GM19395 (cell line): ENCODE measurements around the gene TCF7L1.
A peak's percentile ranks its signal among the peaks of the same experiment; 100 is the strongest.

Experiments
- ATAC-seq: cut with Tn5 transposase; IDR thresholded peaks from one replicate; pipeline ENCODE4 v1.9.1; 2021; ENCODE audit warnings: mild to moderate bottlenecking, moderate library complexity; ENCODE audit not compliant: unreplicated experiment

TCF7L1 gene

GRCh38 chr2:85273738-85274731, 140.8 kb downstream of the TCF7L1 start:
- no peak for ATAC-seq

GRCh38 chr2:85275984-85276540, 142.9 kb downstream of the TCF7L1 start:
- ATAC-seq, result no peak

- ATAC-seq, result no peak
Observed at GRCh38 chr2:85276571-85277118, 143.5 kb downstream of the TCF7L1 start.

- ATAC-seq, result no peak
Observed at GRCh38 chr2:85277416-85278158, 144.4 kb downstream of the TCF7L1 start.

- ATAC-seq, result no peak
Observed at GRCh38 chr2:85278361-85278760, 145.2 kb downstream of the TCF7L1 start.

- no peak for ATAC-seq
Observed at GRCh38 chr2:85281553-85281952, 148.4 kb downstream of the TCF7L1 start.

GRCh38 chr2:85282914-85283313, 149.7 kb downstream of the TCF7L1 start:
- no peak for ATAC-seq

- ATAC-seq, result no peak
Observed at GRCh38 chr2:85283641-85284040, 150.4 kb downstream of the TCF7L1 start.

GRCh38 chr2:85286918-85287317, 153.7 kb downstream of the TCF7L1 start:
- ATAC-seq, result no peak

GRCh38 chr2:85287721-85288120, 154.5 kb downstream of the TCF7L1 start:
- ATAC-seq, result no peak

GRCh38 chr2:85288244-85288725, 155.1 kb downstream of the TCF7L1 start:
- ATAC-seq, result no peak

- no peak for ATAC-seq
Observed at GRCh38 chr2:85291425-85292023, 158.3 kb downstream of the TCF7L1 start.

- ATAC-seq, result no peak
Observed at GRCh38 chr2:85302121-85302520, 168.9 kb downstream of the TCF7L1 start.

- ATAC-seq, result no peak
Observed at GRCh38 chr2:85303780-85304531, 170.8 kb downstream of the TCF7L1 start.

- no peak for ATAC-seq
Observed at GRCh38 chr2:85307527-85307897, 174.3 kb downstream of the TCF7L1 start.

GRCh38 chr2:85308201-85308600, 175.0 kb downstream of the TCF7L1 start:
- ATAC-seq, result no peak

GRCh38 chr2:85308896-85309555, 175.8 kb downstream of the TCF7L1 start:
- ATAC-seq, result peak; percentile 36

- peak; percentile 40 for ATAC-seq
Observed at GRCh38 chr2:85309699-85310321, 176.6 kb downstream of the TCF7L1 start.

GRCh38 chr2:85310330-85310729, 177.1 kb downstream of the TCF7L1 start:
- ATAC-seq, result no peak
